GM10847 (cell line): Measurements from ENCODE around the gene ICA1L.
A peak's percentile ranks its signal among the peaks of the same experiment; 100 is the strongest.

Experiments
- POLR2A ChIP-seq: IDR thresholded peaks from 2 replicates; pipeline ENCODE4 v1.6.1; 2011; ENCODE audit not compliant: insufficient read length; ENCODE audit errors: extremely low read depth

Gene ICA1L

DNA sequence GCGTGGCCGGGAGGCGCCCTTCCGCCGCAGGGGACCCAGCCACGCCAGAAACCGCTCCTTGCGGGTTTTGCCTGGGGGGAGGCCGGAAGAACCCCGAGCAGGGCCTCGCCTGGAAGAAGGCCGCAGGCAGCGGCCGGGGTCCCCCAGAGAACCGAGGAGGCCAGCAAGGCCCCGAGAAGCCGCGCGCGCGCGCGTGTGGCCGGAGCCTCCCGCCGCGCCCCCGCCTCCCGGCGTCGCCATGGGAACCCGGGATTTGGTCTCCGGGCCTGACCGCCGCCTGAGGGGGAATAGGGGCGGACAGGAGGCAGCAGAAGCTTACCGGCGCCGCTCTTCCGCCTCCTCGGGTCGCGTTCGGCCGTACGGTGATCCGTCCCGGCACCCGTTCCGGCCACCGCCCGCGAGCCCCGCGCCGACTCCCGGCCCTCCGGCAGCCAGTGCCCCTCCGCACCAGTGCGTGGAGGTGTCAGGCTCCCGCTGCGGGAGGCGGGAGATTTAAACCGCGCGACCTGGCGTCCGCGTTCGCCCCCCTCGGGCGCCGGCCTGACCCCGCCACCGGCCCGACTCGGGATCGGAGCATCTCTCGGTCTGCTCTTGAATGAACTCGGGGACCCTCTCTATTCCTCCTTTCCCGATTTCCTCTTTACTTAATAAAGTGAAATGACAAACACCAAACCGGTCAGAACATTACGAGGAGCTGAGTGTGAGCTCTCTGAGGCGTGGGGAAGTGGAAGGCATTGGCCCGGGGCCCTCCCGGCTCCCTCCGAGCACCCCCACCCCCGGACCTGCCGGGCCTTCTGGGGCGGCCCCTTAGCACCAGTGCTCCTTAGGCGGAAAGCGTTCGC is at the start of gene ICA1L:
TSS of gene ICA1L (minus strand) at position 467 of the 842 bp plus-strand sequence. CDS start 42,757 bp downstream, outside the sequence.
- no peak for TF ChIP-seq POLR2A

DNA sequence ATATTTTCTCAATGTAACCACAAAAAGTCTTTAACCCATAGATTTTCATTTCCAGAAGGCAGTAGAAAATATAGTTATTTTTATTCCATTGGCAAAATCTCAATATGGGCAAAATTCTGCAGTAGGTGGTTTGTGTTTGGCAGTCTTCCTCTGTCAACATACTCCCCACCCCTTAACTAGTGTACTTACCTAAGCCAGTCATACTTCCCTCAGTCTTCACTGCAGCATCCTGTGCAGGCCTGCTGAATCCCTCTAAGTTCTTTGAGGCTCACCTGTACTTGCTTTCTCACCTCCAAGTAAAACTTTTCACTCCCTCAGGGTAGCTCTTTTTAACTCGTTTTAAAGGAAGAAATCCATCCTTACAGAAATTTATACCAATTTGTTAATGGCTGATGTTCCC is 47.3 kb upstream of the ICA1L start:
- no peak for TF ChIP-seq POLR2A

DNA sequence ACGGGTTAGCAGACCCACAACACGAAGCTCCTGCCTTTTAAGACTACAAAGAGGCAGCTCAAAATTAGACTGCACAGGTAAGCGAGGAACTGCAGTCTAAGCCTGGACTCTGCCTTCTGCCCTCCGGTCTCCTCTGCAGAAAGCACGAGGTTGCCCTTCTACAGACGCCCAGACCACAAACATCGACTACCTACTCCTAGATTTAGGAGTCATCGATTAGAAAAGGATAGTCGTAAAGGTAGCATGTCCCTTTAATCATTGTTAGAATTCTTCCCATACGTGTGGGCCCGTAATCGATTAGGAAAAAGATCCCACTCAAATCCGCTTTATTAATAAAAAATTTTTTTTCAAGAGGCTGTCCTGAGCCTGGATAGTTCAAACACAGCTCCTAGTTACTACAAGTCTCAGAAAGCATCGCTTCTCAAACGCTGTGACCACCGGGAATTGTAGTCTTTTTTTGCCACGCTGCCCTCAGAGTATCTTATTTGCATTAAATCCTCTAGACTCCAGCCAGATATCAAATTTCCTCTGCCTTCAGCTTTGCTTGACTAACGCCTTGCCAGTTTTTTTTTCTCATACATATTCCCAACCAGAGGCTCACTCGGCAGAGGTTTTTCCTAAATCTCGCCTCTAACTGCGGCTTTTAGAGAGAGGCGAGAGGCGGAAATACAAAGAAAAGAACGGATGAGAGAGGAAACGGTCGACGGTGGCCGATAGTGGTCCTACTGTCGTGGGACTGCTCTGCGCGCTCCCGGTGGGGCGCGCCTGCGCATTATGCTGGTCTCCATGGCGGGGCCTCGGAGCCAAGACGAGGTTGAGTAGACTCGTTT is 40.2 kb upstream of the ICA1L start, which contains the start of the genes CARF and WDR12:
TSS of gene CARF (plus strand) at position 764 of the 830 bp plus-strand sequence. CDS start 29,628 bp downstream, outside the sequence.
TSS of gene WDR12 (minus strand) at position 162 of the 830 bp plus-strand sequence. CDS start 197 bp downstream, outside the sequence.
- TF ChIP-seq POLR2A = peak; percentile 46

DNA sequence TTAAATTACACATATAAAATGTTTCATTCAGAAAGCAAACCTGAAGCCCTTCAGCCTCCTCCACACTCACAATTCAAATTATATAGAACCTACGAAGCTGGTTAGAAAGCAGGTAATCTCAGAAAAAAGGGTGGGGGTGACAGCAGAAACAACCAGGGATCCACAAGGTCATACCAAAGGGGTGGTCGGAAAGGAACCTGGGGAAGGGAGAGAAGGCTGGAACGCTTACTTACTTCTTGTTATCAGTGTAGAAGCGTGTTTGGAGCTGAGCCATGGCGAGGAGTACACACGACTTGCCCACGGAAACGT is 39.6 kb upstream of the ICA1L start:
- no peak for TF ChIP-seq POLR2A

DNA sequence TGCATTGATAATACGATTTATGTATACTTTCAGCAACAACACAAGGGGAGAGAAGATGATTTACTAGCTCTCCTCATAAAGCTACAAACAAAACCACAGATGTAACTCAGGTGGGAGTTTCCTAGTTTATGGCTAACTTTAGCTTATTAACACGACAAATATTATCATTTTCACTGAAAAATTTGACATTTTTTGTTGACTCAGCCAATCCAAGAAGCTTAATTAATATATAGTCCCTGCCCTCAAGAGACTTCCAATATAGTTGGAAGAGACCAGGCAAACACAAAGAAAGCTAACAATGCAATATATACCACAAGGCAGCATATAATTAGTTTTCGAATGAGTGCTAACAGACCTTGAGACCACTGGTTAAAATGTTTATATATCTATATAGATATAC is 39.1 kb upstream of the ICA1L start:
- no peak for TF ChIP-seq POLR2A

DNA sequence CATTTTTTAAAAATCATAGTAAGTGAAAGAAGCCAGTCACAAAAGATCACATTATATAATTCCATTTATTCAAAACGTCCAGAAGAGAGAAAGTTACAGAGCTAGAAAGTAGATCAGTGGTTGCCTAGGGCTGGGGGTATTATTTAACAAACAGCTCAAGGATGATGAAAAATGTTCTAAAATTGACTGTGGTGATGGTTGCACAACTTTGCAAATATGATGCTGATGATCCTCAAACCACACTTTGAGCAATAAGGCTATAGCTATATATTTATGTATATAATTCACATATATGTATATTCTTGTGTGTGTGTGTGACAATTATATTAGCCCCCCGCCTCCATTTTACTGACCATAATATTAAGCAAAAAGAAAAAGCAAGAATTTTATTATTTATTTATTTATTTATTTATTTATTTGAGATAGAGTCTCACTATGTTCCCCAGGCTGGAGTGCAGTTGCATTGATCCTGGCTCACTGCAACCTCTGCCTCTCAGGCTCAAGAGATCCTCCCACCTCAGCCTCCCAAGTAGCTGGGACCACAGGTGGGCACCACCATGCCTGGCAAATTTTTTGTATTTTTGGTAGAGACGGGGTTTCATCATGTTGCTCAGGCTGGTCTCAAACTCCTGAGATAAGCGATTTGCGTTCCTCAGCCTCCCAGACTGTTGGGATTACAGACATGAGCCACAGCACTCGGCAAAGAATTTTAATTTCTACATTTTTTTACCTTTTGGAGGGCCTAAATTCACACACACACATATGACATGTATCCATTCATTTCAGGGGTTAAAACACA is 38.0 kb upstream of the ICA1L start:
- TF ChIP-seq POLR2A = no peak

DNA sequence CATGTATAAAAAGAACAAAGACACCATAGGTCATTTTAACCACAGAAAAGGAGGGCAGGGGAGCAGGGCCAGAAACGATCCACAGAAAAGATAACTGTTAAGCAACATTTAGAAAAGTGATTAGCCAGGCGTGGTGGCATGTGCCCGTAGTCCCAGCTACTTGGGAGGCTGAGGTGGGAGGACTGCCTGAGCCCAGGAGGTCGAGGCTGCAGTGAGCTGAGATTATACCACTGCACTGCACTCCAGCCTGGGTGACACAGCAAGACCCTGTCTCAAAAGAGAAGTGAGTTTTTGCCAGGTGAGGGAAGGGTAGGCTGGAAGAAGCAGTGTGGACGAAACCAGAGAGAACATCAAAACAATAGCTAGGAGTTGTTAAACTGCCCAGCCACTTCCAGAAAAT is 36.6 kb upstream of the ICA1L start:
- no peak for TF ChIP-seq POLR2A

DNA sequence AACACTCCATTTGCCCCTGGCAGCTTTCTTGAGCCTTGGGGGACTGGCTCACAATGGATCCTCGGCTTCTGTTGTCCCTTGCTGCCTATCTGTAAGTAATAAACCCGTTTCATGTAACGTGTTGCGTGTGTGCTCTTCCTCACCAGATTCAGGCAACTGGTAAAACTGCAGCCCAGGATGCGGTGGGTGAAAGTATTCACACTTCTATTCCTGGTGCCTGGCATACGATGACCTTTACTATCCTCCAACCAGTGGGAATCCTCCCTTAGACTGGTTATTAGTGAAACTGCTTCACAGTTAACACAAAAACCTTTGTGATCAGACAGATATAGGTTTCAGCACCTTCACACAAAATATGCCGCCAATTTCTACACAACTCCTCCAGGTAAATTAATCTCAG is 13.6 kb upstream of the ICA1L start:
- TF ChIP-seq POLR2A = no peak

DNA sequence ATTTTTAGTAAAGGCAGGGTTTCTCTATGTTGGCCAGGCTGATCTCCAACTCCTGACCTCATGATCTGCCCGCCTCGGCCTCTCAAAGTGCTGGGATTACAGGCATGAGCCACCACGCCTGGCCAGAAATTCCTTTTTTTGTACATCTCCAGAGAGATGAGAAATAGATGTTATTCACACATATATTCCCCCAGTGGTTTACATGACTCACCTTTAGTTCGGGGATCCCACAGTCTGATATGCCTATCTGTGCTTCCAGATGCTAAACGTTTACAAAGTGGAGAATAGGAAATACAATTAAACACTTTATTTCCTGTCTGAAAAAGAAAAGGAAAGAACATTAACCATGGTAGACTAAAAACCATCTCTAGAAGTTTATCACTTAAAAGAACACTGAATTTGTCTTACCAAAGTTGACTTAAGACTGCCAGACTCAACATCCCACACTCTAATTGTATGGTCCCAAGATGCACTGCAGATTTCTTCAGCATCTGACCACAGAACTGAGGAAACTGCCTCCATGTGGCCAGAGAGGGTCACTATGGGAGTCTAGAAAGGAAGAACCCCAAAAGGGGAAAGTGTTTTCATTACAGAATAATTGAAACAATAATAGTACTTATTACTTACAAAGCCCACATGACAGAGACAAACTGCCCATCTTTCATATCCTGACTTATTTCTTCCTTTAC is 12.6 kb upstream of the ICA1L start:
- no peak for TF ChIP-seq POLR2A

DNA sequence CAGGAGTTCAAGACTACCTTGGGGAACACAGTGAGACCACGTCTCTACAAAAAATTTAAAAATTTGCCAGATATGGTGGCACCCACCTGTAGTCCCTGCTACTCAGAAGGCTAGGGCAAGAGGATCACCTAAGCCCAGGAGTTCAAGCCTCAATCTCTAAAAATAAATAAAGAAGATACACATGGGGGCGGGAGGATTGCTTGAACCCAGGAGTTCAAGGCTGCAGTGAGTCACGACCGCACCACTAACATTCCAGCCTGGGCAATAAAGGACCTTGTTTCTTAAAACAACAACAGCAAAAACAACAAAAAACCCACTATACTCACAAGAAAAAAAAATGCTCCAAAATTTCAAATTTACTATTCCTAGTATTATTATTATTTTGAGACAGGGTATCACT is 10.0 kb upstream of the ICA1L start:
- no peak for TF ChIP-seq POLR2A

DNA sequence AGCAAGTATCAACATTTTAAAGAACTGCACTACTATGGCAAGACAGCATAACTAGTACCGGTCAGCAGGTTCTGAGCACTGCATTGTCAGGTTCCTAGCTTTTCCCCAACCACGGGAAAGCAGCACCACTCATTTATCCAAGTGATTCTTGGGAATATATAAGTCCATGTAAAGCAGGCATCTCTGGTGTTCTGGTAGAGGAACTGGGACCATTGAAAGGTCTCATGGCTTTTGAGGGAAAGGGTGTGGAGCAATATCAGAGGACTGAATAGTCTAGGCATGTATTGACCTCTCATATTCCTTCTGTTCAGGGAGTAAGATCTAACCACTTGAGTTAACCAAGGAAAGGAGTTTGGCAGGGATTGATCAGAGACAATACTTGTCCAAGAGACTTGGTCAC is 6.1 kb upstream of the ICA1L start:
- no peak for TF ChIP-seq POLR2A

DNA sequence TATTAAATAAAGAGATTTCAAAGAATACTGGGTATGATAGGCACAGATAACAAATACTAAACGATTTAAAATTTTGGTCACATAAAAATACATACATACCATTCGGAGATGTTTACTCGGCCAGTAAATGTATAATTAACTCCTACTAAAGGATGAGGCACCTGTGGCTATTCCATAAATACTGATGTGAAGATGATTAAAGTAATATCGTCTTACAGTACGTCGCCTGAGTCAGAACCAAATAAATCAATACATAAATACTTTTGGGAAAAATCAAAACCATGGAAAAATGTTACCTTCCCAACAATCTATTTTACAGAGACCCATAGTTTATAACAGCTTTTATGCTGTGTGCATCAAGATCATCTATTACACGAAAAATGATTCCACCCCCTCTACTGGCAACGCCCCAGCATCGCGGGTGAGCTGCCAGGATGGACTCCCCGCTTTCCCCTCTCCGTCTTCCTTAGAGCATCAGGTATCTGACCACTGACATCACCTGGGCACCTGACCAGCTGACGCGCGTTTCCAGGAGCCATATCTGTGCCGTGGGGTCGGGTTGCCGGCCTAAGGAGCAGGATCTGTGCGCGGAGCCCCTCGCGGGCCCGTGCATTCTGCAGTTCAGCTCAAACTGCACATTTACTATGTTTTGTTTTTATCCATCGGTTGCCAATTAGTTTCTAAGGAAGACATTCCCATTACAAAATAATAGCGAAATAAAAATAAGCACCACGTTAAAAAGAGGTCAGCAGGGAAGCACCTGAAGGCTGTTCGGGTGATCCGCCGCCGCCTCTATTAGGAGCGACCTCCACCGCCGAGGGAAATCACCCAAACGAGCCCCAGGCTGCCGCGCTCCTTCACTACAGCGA is 901 bp downstream of the ICA1L start:
- TF ChIP-seq POLR2A = no peak

DNA sequence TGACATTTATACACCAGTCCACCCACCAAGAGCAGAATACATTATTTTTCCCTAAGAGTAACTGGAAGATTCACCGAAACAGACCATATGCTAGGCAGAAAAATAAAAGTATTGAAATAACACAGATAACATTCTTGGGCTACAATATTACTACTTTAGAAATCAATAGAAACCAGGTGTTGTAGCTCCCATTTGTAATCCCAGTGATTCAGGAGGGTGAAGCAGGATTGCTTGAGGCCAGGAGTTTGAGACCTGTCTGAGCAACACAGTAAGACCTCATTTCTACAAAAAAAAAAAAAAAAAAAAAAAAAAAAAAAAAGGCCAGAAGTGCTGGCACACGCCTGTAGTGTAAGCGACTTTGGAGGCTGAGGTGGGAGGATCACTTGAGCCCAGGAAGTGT is 9.6 kb downstream of the ICA1L start:
- no peak for TF ChIP-seq POLR2A

DNA sequence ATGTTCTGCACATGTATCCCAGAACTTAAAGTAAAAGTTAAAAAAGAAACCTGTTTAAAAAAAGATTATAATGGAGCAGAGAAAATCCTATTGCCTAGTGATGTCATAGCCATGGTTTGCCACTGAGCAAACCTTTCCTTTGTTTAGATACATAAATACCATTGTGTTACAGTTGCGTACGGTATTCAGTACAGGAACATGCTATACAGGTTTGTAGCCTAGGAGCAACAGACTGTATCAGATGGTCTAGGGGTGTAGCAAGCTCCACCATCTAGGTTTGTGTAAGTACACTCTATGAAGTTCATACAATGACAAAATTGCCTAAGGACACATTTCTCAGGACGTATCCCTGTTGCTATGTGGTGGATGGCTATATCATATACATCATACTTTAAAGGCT is 13.0 kb downstream of the ICA1L start:
- no peak for TF ChIP-seq POLR2A
